Stimulated activated naive CD4-positive, alpha-beta T cell treated with Interleukin-2 at 50 U/mL for 16 hours (primary cell): ENCODE results near the gene GSAP.

ENCODE experiments used
- DNase-seq: peaks from one replicate; lab custom pipeline; 2025; lab: John Stamatoyannopoulos, UW

The GSAP gene

DNA sequence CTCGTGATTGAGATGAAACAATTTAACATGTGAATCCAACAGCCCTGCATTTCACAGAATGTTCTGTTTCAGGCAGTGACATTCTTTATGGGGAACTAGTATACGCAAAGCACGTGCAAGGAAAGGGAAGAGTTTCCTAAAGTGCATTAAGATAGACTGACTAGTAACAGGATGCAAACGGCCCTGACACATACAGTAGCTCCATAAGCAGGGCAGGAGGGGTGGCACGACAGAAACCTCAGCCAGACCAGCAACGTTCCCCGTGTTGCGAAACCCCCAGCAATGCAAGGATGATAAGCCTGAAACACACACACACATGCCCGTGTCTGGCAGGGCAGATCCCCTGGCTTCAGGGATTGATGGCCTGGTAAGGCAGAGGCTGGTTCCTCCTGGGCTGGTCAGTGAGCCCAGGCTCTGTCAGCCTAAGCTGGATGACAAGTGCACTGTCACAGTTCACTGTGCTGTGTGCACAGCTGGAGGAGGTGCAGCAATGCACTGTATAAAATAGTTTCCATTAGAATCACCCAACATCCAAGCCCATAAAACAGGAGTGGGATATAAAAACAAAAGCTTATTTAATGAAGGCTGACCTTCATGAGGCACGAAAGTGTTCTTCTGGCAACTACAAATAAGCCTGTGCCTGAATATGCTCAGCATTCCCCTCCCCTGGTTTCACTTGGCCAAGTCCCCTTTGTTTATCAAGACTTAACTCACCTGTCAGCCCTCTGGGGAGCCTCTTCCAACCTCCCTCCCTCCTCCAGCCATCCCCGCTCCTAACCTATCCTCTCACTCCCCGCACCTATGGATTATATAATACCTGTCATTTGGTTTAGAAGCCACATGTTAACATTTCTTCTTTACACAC is 88.8 kb downstream of the GSAP start:
- no peak for DNase-seq

- DNase-seq: no peak
These were observed 90.0 kb downstream of the GSAP start for GRCh38 chr7:77326131-77326530.

- DNase-seq: no peak
These were observed 94.8 kb downstream of the GSAP start for GRCh38 chr7:77321300-77321699.

- DNase-seq: no peak
These were observed 95.4 kb downstream of the GSAP start for GRCh38 chr7:77320714-77321113.

DNA sequence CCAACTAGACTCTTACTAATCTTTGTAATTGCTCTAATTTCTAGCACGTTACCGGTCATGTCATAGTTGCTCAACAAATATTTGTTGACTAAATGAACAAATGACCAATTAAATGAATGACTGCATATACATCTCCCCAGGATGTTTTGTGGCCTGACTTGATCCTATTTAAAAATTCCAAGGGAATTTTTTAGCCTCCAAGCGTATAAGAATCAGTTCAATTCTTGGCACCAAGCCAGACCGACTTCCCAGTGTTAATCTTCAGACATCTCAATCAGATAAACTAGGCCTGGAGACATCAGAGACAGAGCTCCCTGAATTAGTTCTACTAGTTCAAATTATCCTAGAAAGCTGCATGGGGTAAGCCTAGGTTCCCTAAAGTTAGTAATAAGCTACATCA is 96.0 kb downstream of the GSAP start:
- DNase-seq: no peak

GRCh38 chr7:77318019-77318418 is 98.1 kb downstream of the GSAP start:
- DNase-seq: no peak

- no peak for DNase-seq
These were observed 99.8 kb downstream of the GSAP start for GRCh38 chr7:77316219-77316978.

GRCh38 chr7:77315182-77315591 is 101.0 kb downstream of the GSAP start:
- no peak for DNase-seq

- DNase-seq: no peak
These were observed 102.2 kb downstream of the GSAP start for GRCh38 chr7:77313876-77314480.

DNA sequence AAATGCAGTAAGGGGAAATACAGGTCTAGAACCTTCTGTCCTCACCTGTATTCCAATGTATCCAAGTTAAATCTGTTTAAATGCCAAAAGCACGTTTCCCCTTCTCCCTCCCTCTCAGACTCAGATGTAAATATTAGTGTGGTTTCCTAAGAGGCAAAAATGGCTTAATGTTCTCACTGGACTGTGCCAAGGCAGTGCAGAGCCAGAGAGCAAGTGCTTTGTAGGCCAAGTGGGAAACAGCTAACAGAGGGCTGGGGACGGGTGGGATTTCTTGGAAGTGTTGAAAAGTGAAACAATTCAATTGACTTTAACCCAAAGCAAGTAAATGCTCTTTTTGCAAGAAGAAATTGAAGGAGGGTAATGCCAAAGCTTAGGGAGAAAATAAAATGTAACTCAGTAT is 103.1 kb downstream of the GSAP start:
- DNase-seq: no peak

- no peak for DNase-seq
These were observed 105.2 kb downstream of the GSAP start for GRCh38 chr7:77310982-77311381.

GRCh38 chr7:77309714-77310220 is 106.4 kb downstream of the GSAP start:
- no peak for DNase-seq

DNA sequence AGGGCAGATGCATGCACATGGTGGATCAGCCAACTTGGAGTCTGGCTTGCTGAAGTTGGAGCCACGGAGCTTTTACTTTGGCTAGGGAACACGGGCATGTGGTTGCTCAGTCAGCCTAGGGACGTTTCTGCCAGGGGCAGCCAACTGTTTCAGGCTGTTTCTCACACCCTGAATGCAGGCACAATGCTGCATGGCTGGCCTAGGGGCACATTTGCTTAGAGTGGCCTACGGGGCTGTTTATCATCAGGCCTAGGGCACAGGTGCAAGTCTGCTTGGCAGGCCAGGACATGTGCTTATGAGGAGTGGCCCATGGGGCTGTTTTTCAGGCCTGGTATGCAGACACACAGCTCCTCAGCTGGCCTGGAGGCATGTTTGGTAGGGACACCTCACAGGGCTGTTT is 107.4 kb downstream of the GSAP start:
- DNase-seq: no peak

DNA sequence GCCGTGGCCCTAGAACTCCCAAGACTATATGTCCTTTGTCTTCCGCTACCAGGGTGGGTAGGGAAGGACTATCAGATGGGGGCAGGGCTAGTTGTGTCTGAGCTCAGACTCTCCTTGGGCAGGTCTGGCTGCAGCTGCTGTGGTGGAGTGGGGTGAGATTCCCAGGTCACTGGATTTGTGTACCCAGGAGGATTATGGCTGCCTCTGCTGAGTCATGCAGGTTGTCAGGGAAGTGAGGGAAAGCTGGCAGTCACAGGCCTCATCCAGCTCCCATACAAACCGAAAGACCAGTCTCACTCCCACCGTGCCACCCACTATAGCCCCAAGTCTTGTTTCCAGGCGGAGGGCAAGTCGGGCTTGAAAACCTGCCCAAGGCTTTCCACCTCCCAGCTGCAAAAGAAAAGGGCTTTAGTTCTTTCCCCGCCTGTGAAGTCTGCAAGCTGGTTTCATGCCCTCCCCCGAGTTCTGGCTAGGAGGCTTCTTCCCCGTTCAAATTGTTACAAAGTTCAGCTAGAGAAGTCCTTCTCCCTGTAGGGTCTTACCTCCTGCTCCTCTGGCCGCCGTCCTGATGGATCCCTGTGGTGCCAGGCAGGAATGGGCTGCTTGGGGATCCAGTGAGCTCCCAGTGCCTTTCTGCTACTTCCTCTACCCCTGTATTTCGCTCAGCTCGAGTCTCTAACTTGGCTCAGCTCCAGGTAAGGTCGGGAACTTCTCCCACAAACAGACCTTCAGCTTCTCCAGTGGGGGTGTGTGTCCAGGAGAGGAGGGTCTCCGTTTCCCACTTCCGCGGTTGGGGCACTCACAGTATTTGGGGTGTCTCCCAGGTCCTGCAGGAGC is 109.7 kb downstream of the GSAP start:
- DNase-seq: no peak

DNA sequence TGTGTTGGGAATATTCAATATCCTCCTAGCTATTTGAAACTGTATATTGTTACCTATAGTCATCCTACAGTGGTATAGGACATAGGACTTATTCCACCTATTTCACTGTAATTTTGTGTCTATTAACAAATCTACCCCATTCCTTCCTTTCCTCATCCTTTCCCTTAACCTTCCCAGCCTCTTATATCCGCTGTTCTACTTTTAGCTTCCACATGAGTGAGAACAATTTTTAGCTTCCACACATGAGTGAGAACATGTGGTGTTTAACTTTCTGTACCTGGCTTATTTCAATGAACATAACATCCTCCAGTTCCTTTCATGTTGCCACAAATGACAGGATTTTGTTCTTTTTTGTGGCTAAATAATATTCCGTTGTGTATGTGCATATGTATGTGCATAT is 120.6 kb downstream of the GSAP start:
- DNase-seq: no peak

DNA sequence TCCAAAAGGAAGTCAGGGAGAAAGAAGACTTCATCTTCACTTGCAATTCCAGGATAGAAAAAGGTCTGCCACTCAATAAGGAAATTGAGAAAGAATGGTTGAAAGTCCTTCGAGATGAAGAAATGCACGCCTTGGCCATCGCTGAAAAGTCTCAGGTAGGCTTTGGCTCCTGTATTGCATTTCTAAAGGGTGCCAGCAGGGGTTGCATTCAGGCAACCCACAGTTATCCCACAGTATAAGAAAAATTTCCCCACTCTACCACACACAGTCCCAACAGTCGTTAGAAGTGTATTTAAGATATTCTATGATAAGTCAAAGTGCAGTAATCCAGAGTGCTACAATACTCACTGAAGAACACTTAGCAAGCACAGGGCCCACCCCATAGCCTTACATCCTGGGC is 123.1 kb downstream of the GSAP start:
- no peak for DNase-seq

DNA sequence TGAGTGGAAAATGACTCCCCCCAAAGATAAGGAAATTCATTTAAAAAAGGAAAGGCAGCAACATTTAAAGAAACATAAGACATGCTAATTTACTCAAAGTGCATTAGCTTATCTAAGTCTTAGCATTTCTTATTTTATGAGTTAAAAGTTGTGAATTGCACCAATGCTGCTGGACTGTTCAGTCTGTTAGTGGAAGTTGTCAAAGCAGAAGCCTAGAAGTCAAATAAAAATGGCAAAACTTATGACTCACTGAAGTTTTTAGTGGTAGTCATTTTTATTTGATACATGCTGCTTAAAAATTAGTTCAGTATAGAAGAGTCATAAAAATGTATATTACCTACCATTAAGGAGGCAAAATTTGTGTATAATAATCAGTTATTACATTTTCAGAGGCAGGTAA is 125.7 kb downstream of the GSAP start:
- DNase-seq: no peak

- DNase-seq: no peak
These were observed 126.8 kb downstream of the GSAP start for GRCh38 chr7:77289387-77289786.

- no peak for DNase-seq
These were observed 127.4 kb downstream of the GSAP start for GRCh38 chr7:77288676-77289320.

GRCh38 chr7:77284616-77285015 is 131.5 kb downstream of the GSAP start:
- no peak for DNase-seq

- no peak for DNase-seq
These were observed 132.1 kb downstream of the GSAP start for GRCh38 chr7:77284005-77284404.
